GM23338 (cell line): ENCODE data around the gene SAMD11. TPM values are rescaled to one million over a fixed set of nuclear protein-coding genes. Genes with fewer than 3 reads are reported as not detected.

Source experiments
- ATAC-seq: fragments of 200-7000 bp; cut with Tn5 transposase; 3 replicates; pipeline ENCODE4 v1.9.1; 2020
- DNase-seq: peaks from one replicate; pipeline ENCODE4 v3.0.0-alpha.2; 2015; ENCODE audit warnings: low spot score
- H2AFZ ChIP-seq: fragments of 200-600 bp; sonication (generic); 2 replicates; pipeline ENCODE4 v1.8.0; 2016; ENCODE audit warnings: antibody characterized with exemption, mild to moderate bottlenecking, moderate library complexity
- H3F3A ChIP-seq: fragments of 200-600 bp; sonication (generic); replicated peaks from 2 replicates; pipeline ENCODE4 v1.8.0; 2017; ENCODE audit warnings: antibody characterized with exemption, mixed run types, low read depth
- H3K27ac ChIP-seq: fragments of 200-600 bp; sonication (generic); 2 replicates; pipeline ENCODE4 v1.6.1; 2016; ENCODE audit warnings: low read depth
- H3K27me3 ChIP-seq: fragments of 200-600 bp; sonication (generic); 2 replicates; pipeline ENCODE4 v1.8.0; 2016; ENCODE audit warnings: mild to moderate bottlenecking, mixed run types, moderate library complexity; ENCODE audit not compliant: insufficient read depth
- H3K36me3 ChIP-seq: fragments of 200-600 bp; sonication (generic); 2 replicates; pipeline ENCODE4 v1.8.0; 2016; ENCODE audit warnings: mild to moderate bottlenecking; ENCODE audit not compliant: insufficient read depth
- H3K4me1 ChIP-seq: fragments of 200-600 bp; sonication (generic); 2 replicates; pipeline ENCODE4 v1.8.0; 2016; ENCODE audit warnings: mild to moderate bottlenecking, moderate library complexity; ENCODE audit not compliant: insufficient read depth
- H3K4me2 ChIP-seq: fragments of 200-600 bp; sonication (generic); 2 replicates; pipeline ENCODE4 v1.7.1; 2017; ENCODE audit warnings: mixed run types
- H3K4me3 ChIP-seq: fragments of 200-600 bp; sonication (generic); 2 replicates; pipeline ENCODE4 v1.6.1; 2016; ENCODE audit warnings: mixed run types
- H3K79me2 ChIP-seq: fragments of 200-600 bp; sonication (generic); replicated peaks from 2 replicates; pipeline ENCODE4 v1.8.0; 2017; ENCODE audit warnings: mild to moderate bottlenecking; ENCODE audit not compliant: insufficient read depth
- H3K9me2 ChIP-seq: fragments of 200-600 bp; sonication (generic); 2 replicates; pipeline ENCODE4 v1.8.0; 2017; ENCODE audit not compliant: insufficient read depth
- H4K20me1 ChIP-seq: fragments of 200-600 bp; sonication (generic); replicated peaks from 2 replicates; pipeline ENCODE4 v1.8.0; 2017; ENCODE audit warnings: mild to moderate bottlenecking; ENCODE audit not compliant: insufficient read depth
- H3K27ac Mint-ChIP-seq: 2 replicates; pipeline ENCODE4 v1.8.0; 2020; ENCODE audit warnings: inconsistent platforms, mild to moderate bottlenecking, moderate library complexity, mixed read lengths
- H3K27me3 Mint-ChIP-seq: 3 replicates; pipeline ENCODE4 v1.8.0; 2022; ENCODE audit warnings: low read depth, mild to moderate bottlenecking, moderate library complexity, mixed read lengths, inconsistent platforms; ENCODE audit not compliant: insufficient read depth, poor library complexity
- H3K36me3 Mint-ChIP-seq: 3 replicates; pipeline ENCODE4 v1.8.0; 2021; ENCODE audit warnings: low read depth, mild to moderate bottlenecking, inconsistent platforms, moderate library complexity, mixed read lengths
- H3K4me1 Mint-ChIP-seq: 3 replicates; pipeline ENCODE4 v1.8.0; 2020; ENCODE audit warnings: mild to moderate bottlenecking, inconsistent platforms, mixed read lengths
- H3K4me3 Mint-ChIP-seq: 3 replicates; pipeline ENCODE4 v1.8.0; 2021; ENCODE audit warnings: moderate library complexity, mild to moderate bottlenecking, inconsistent platforms, mixed read lengths
- H3K9me3 Mint-ChIP-seq: 3 replicates; pipeline ENCODE4 v1.8.0; 2020; ENCODE audit warnings: moderate library complexity, mild to moderate bottlenecking, inconsistent platforms, mixed read lengths
- CREB1 ChIP-seq: fragments of 250-450 bp; sonication (Bioruptor Pico); IDR thresholded peaks from 2 replicates; pipeline ENCODE4 v1.5.0; 2020; ENCODE audit warnings: low read depth, mild to moderate bottlenecking, moderate library complexity
- EZH2 ChIP-seq: fragments of 200-600 bp; sonication (generic); IDR thresholded peaks from one replicate; pipeline ENCODE4 v1.8.0; 2017; ENCODE audit warnings: antibody characterized with exemption, mild to moderate bottlenecking, low read depth; ENCODE audit not compliant: unreplicated experiment
- JUNB ChIP-seq: IDR thresholded peaks from one replicate; pipeline ENCODE4 v1.6.1; 2016; ENCODE audit warnings: antibody characterized with exemption; ENCODE audit not compliant: unreplicated experiment
- POLR2AphosphoS5 ChIP-seq: IDR thresholded peaks from 2 replicates; pipeline ENCODE4 v1.6.1; 2016; ENCODE audit warnings: antibody characterized with exemption, low read depth
- ZNF114 ChIP-seq: fragments of 250-450 bp; sonication (Bioruptor Pico); IDR thresholded peaks from 2 replicates; pipeline ENCODE4 v1.5.0; 2020; ENCODE audit warnings: mild to moderate bottlenecking, moderate library complexity
- polyA plus RNA-seq: library from polyadenylated mRNA; unstranded; fragments of >200 nt; fragmentation: Nextera tagmentation; extraction: Ambion mirVana; gene quantifications from 2 replicates; pipeline ENCODE4 v1.2.1, GENCODE V29; 2016
- total RNA-seq: library from RNA; depleted of rRNA; stranded (reverse); fragments of >200 nt; shearing (Covaris generic); gene quantifications from 2 replicates; pipeline ENCODE4 v1.2.3, GENCODE V29; 2014
- TF ChIP-seq, protein P1 (sequence below): IDR thresholded peaks from 2 replicates; pipeline ENCODE4 v1.6.1; 2016; ENCODE audit warnings: antibody characterized with exemption
- TF ChIP-seq, protein P2 (sequence below): IDR thresholded peaks from one replicate; pipeline ENCODE4 v1.6.1; 2018; ENCODE audit warnings: antibody characterized with exemption; ENCODE audit not compliant: unreplicated experiment
- TF ChIP-seq, protein P3 (sequence below): fragments of 250-450 bp; sonication (Bioruptor Pico); IDR thresholded peaks from 2 replicates; pipeline ENCODE4 v1.5.0; 2020; ENCODE audit warnings: mild to moderate bottlenecking, moderate library complexity

SAMD11 gene
- total and polyA plus RNA-seq, 2 experiments from 2014 or later = 0.14 to 0.40 TPM

DNA sequence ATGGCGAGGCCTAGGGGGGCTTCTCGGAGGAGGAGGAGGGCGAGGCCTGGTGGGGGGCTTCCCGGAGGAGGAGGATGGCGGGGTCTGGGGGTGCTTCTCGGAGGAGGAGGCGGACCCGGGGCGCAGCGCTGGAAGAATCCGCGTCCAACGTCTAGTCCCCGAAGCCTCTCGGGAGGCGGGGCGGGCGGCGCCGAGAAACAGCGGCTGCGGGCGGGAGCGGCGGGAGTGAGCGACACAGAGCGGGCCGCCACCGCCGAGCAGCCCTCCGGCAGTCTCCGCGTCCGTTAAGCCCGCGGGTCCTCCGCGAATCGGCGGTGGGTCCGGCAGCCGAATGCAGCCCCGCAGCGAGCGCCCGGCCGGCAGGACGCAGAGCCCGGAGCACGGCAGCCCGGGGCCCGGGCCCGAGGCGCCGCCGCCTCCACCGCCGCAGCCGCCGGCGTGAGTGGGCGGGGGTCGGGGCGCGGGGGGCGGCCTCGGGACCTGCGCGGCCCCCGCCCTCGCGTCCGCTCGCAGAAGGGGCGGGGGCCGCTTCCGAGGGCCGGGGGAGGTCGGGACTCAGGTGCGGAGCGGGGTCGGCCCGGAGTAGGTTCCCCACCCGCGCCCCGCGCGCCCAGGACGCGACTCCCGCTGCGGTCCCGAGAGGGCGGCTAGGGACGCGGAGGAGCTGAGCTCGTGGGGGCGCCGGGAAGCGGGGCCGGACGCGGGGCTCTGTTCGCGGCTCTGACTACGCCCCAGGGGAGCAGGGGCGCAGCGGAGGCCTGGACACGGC is 36.8 kb downstream of the SAMD11 start, which contains the start of gene KLHL17:
Gene KLHL17 (plus strand): TSS at position 222 of the 769 bp plus-strand sequence. CDS start 110 bp downstream, at position 332.
- peak; percentile 89 for DNase-seq
- no peak within 1 kb of the TSS; the same call in 1 of the 2 replicates for H2AFZ ChIP-seq

More for the DNA sequence above, 36.8 kb downstream of the SAMD11 start, which contains the start of gene KLHL17:
- H3K27me3 Mint-ChIP-seq = peaks cover 30% of the 10 kb centered on the region
- Histone ChIP-seq H3K27ac (no peak within 1 kb of the TSS), H3K36me3 (no peaks in the 10 kb centered on the region; the same call in 1 of the 2 replicates), H3K4me3 (peak within 1 kb of the TSS; percentile 97), H3K4me2 (peak within 1 kb of the TSS; percentile 75), H3K79me2 (peaks cover 18% of the 10 kb centered on the region), H3K4me1 (no peaks in the 10 kb centered on the region; the same call in 1 of the 2 replicates), H4K20me1 (peaks cover 4% of the 10 kb centered on the region; the same call in 1 of the 2 replicates), H3F3A (no peaks in the 10 kb centered on the region), H3K9me2 (no peaks in the 10 kb centered on the region), H3K27me3 (peaks cover 11% of the 10 kb centered on the region)
- TF ChIP-seq, protein P1, sequence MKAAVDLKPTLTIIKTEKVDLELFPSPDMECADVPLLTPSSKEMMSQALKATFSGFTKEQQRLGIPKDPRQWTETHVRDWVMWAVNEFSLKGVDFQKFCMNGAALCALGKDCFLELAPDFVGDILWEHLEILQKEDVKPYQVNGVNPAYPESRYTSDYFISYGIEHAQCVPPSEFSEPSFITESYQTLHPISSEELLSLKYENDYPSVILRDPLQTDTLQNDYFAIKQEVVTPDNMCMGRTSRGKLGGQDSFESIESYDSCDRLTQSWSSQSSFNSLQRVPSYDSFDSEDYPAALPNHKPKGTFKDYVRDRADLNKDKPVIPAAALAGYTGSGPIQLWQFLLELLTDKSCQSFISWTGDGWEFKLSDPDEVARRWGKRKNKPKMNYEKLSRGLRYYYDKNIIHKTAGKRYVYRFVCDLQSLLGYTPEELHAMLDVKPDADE = no peak
- peak; percentile 38; the same call in 1 of the 2 replicates for TF ChIP-seq POLR2AphosphoS5
- TF ChIP-seq JUNB = no peak
- TF ChIP-seq, protein P2, sequence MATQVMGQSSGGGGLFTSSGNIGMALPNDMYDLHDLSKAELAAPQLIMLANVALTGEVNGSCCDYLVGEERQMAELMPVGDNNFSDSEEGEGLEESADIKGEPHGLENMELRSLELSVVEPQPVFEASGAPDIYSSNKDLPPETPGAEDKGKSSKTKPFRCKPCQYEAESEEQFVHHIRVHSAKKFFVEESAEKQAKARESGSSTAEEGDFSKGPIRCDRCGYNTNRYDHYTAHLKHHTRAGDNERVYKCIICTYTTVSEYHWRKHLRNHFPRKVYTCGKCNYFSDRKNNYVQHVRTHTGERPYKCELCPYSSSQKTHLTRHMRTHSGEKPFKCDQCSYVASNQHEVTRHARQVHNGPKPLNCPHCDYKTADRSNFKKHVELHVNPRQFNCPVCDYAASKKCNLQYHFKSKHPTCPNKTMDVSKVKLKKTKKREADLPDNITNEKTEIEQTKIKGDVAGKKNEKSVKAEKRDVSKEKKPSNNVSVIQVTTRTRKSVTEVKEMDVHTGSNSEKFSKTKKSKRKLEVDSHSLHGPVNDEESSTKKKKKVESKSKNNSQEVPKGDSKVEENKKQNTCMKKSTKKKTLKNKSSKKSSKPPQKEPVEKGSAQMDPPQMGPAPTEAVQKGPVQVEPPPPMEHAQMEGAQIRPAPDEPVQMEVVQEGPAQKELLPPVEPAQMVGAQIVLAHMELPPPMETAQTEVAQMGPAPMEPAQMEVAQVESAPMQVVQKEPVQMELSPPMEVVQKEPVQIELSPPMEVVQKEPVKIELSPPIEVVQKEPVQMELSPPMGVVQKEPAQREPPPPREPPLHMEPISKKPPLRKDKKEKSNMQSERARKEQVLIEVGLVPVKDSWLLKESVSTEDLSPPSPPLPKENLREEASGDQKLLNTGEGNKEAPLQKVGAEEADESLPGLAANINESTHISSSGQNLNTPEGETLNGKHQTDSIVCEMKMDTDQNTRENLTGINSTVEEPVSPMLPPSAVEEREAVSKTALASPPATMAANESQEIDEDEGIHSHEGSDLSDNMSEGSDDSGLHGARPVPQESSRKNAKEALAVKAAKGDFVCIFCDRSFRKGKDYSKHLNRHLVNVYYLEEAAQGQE = no peak
- no peak for TF ChIP-seq ZNF114 (CRISPR knock-in tag)
- TF ChIP-seq, protein P3, sequence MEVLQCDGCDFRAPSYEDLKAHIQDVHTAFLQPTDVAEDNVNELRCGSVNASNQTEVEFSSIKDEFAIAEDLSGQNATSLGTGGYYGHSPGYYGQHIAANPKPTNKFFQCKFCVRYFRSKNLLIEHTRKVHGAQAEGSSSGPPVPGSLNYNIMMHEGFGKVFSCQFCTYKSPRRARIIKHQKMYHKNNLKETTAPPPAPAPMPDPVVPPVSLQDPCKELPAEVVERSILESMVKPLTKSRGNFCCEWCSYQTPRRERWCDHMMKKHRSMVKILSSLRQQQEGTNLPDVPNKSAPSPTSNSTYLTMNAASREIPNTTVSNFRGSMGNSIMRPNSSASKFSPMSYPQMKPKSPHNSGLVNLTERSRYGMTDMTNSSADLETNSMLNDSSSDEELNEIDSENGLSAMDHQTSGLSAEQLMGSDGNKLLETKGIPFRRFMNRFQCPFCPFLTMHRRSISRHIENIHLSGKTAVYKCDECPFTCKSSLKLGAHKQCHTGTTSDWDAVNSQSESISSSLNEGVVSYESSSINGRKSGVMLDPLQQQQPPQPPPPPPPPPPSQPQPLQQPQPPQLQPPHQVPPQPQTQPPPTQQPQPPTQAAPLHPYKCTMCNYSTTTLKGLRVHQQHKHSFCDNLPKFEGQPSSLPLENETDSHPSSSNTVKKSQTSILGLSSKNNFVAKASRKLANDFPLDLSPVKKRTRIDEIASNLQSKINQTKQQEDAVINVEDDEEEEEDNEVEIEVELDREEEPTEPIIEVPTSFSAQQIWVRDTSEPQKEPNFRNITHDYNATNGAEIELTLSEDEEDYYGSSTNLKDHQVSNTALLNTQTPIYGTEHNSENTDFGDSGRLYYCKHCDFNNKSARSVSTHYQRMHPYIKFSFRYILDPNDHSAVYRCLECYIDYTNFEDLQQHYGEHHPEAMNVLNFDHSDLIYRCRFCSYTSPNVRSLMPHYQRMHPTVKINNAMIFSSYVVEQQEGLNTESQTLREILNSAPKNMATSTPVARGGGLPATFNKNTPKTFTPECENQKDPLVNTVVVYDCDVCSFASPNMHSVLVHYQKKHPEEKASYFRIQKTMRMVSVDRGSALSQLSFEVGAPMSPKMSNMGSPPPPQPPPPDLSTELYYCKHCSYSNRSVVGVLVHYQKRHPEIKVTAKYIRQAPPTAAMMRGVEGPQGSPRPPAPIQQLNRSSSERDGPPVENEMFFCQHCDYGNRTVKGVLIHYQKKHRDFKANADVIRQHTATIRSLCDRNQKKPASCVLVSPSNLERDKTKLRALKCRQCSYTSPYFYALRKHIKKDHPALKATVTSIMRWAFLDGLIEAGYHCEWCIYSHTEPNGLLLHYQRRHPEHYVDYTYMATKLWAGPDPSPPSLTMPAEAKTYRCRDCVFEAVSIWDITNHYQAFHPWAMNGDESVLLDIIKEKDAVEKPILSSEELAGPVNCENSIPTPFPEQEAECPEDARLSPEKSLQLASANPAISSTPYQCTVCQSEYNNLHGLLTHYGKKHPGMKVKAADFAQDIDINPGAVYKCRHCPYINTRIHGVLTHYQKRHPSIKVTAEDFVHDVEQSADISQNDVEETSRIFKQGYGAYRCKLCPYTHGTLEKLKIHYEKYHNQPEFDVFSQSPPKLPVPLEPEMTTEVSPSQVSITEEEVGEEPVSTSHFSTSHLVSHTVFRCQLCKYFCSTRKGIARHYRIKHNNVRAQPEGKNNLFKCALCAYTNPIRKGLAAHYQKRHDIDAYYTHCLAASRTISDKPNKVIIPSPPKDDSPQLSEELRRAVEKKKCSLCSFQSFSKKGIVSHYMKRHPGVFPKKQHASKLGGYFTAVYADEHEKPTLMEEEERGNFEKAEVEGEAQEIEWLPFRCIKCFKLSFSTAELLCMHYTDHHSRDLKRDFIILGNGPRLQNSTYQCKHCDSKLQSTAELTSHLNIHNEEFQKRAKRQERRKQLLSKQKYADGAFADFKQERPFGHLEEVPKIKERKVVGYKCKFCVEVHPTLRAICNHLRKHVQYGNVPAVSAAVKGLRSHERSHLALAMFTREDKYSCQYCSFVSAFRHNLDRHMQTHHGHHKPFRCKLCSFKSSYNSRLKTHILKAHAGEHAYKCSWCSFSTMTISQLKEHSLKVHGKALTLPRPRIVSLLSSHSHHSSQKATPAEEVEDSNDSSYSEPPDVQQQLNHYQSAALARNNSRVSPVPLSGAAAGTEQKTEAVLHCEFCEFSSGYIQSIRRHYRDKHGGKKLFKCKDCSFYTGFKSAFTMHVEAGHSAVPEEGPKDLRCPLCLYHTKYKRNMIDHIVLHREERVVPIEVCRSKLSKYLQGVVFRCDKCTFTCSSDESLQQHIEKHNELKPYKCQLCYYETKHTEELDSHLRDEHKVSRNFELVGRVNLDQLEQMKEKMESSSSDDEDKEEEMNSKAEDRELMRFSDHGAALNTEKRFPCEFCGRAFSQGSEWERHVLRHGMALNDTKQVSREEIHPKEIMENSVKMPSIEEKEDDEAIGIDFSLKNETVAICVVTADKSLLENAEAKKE (CRISPR knock-in tag) = no peak
- TF ChIP-seq CREB1 (CRISPR knock-in tag) = no peak
- TF ChIP-seq EZH2 = no peak
- H3K4me1 Mint-ChIP-seq = peaks cover 8% of the 10 kb centered on the region
- peak; percentile 73 for ATAC-seq
- H3K9me3 Mint-ChIP-seq = no peaks in the 10 kb centered on the region
- peaks cover 22% of the 10 kb centered on the region for H3K36me3 Mint-ChIP-seq
- peak within 1 kb of the TSS; percentile 93 for H3K4me3 Mint-ChIP-seq
- H3K27ac Mint-ChIP-seq = no peak within 1 kb of the TSS
